Loucy (cell line): ENCODE results near the gene DYRK1B.
"Not testable (repeated sequence)": the region's sequence is repeated elsewhere in the genome, so short reads cannot be mapped to it uniquely, and the experiment has no call there.

ENCODE experiments used
- CTCF ChIP-seq: fragments of 200-600 bp; sonication (generic); conservative IDR thresholded peaks from 2 replicates; pipeline ENCODE4 v1.5.1; 2014; ENCODE audit warnings: mild to moderate bottlenecking, antibody characterized with exemption, low read length
- EZH2phosphoT487 ChIP-seq: fragments of 200-600 bp; IDR thresholded peaks from 2 replicates; pipeline ENCODE4 v1.6.1; 2018; ENCODE audit warnings: antibody characterized with exemption, mild to moderate bottlenecking, moderate library complexity, borderline replicate concordance

GRCh38 chr19:39878866-39879265 is 44.9 kb upstream of the DYRK1B start:
- TF ChIP-seq EZH2phosphoT487, CTCF: not testable (repeated sequence)
